GM12872 (cell line): ENCODE measurements around the gene TNFSF8.

Experiments used
- TF ChIP-seq, protein P1 (sequence below): IDR thresholded peaks from 3 replicates; pipeline ENCODE4 v1.5.1; 2011; ENCODE audit warnings: low read depth, mild to moderate bottlenecking, low read length, moderate library complexity; ENCODE audit not compliant: insufficient read depth

The TNFSF8 gene

DNA sequence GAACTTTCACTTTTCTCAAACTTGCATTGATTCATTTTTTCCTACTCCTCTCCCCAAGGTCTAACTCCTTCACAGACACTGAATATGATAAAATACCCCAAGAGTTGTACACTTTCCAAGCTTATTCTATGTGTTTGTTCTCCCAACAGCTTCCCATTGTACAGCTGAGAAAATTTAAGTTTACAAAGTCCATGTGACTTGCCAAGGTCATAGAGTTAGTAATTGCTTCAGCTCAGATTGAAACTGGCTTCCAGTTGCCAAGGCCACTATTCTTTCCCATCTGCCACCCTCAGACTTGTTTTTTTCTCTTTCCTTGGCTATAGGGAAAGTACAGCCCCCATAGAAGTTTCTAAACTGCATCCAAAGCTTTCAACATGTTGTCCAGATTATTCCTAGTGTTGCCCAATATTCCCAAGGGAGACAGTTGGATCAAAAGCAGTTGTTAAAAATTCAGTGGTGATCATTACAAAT lies 34.8 kb downstream of the TNFSF8 start:
- TF ChIP-seq, protein P1, sequence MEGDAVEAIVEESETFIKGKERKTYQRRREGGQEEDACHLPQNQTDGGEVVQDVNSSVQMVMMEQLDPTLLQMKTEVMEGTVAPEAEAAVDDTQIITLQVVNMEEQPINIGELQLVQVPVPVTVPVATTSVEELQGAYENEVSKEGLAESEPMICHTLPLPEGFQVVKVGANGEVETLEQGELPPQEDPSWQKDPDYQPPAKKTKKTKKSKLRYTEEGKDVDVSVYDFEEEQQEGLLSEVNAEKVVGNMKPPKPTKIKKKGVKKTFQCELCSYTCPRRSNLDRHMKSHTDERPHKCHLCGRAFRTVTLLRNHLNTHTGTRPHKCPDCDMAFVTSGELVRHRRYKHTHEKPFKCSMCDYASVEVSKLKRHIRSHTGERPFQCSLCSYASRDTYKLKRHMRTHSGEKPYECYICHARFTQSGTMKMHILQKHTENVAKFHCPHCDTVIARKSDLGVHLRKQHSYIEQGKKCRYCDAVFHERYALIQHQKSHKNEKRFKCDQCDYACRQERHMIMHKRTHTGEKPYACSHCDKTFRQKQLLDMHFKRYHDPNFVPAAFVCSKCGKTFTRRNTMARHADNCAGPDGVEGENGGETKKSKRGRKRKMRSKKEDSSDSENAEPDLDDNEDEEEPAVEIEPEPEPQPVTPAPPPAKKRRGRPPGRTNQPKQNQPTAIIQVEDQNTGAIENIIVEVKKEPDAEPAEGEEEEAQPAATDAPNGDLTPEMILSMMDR = no peak

DNA sequence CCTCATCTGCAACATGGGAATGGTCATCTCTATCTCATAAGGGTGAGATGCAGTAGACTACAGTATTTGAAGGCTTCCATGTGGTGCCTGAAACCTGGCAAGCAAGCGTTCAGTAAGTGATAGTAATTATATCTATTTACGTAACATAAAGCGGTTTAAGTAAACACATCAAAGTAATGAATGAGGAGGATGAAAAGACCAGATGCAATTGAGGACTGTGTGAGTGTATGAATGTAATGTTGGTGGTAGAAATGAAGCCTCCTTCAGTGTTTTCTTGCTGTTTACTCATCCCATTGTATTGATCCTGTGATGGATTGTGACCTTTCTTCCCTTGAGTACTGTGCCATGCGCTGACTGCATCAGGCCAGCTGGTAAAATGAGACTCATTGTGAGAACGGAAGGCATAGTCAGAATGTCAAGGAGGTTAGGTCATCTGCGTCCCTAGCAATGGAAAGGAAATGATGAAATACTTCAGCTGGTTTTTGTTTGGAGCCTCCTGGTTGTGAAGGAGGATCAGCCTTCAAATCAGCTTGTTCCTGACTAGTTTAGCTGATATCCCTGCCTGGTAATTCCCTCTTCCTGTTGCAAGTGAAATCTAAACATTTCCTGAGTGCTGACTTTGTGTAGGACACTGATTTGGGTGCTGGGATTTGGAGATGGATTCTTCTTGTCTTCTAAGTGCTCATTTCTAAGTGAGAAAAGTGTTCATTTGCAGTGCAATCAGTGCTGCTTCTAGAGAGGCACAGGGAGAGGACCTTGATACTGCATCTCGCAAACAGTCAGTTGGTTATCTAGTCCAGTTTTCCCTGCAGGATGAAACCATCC lies 35.6 kb downstream of the TNFSF8 start:
- TF ChIP-seq, protein P1 = no peak

DNA sequence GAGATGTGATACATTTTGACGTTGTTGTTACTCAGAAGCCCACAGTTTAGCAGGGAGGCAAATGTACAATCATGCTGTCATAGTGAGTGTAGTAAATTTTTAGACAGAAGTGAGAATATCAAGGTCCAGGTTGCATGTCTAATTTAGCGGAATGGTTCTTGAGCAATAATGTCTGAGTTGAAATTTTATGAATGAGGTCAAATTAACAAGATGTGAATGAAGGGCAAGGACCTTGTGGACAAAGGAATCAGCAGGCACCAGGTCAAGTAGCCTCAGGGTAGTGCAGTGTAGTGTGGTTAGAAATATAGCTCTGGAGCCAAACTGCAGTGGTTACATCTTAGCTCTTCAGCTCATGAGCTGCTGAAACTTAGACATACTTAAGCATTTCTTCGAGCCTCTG lies 36.2 kb downstream of the TNFSF8 start:
- TF ChIP-seq, protein P1 = no peak

DNA sequence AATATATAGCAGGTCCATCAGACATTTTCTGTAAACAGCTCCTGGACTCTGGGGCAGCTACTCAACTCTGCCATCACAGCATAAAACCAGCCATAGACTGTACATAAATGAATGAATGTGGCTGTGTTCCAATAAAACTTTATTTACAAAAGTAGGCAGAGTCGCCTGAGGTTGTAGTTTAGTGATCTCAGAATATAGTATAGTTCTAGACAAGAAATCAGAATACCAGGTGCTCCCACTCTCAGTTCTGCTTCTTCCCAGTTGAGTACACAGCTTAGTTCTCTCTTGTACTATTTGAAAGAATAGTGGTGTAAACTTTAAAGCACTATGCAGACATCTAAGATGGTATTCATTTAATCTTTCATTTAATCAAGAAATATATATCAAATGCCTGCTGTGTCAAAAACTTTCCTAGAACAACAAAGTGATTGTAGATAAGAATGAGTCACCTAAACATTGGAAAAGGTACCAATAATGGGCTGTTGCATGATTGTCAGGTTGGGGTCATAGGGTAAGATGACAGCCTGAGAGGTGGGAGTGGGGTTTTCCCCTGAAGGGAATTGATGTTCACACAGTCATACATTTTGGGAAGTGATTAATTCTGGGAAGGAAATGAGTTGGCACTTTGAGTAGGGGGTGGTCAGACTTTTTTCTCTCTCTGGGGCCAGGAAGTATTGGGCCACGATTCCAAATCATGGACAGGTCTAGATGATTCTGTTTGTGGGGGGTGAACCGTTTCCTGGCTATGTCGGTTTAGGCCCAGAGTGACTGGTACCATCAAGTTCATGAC lies 37.0 kb downstream of the TNFSF8 start:
- TF ChIP-seq, protein P1 = no peak

DNA sequence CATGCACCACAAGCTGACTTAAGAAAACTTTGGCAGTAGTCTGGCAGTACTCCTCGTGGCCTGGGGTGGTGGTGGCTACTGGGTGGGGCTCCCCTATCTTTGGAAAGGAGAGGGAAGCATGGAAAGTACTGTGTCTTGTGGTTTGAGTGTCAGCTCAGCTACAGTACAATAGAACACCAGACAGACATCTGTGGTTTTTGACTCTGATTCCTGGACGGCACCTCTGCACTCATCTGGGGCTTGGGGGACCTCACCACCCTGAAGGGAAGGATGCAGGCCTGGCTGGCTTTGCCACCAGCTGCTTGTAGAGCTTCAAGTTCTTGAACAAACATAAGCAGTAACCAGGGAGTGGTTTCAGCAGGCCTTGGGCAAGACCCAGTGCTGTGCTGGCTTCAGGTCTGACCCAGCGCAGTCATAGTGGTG lies 40.6 kb downstream of the TNFSF8 start:
- TF ChIP-seq, protein P1 = no peak

DNA sequence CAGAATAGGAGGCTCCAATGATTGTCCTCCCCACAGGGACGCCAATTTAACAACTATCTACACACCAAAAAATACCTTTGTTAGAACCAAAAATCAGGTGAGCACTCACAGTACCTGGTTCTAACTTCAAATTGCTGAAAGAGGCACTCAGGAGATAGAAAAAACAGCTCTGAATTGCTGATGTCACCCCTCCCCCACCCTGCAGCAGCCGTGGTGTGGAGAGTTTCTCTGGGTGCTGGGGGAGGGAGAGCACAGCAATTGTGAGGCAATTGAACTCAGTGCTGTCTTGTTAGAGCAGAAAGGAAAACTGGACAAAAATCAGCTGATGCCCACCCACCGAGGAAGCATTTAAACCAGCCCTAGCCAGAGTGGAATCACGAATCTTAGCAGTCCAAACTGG lies 41.8 kb downstream of the TNFSF8 start:
- TF ChIP-seq, protein P1 = no peak

DNA sequence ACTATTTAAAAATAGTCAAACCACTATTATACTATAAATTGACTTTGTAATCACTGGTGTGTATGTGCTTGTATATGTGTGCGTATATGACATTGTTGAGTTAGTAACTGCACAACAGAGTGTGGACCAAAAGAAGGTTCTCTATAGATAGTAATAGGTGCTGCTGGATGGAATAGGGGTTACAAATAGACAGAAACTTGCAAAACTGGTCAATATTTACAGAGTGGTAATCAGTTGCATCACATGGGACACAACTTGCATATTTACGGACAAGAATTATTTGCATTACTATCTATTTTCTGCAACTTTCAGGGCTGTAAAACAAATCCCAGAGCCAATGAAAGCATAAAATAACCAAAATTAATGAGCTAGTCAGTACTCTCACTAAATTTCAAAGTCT lies 42.4 kb downstream of the TNFSF8 start:
- TF ChIP-seq, protein P1 = no peak
